Measurements from ENCODE around the gene UNC13D.
"Not testable (repeated sequence)": the region's sequence is repeated elsewhere in the genome, so short reads cannot be mapped to it uniquely, and the experiment has no call there.

UNC13D gene

GRCh38 chr17:75813081-75814020, 30.9 kb downstream of the UNC13D start:
- H3K36me3 ChIP-seq (replicated peaks): peaks cover 19% of the 10 kb centered on the region
- no peak for TF ChIP-seq CTCF (IDR thresholded peaks at IDR 0.05; ENCODE audit: low read depth, low read length, missing control alignments)

GRCh38 chr17:75812096-75813013, 31.8 kb downstream of the UNC13D start:
- peaks cover 12% of the 10 kb centered on the region for H3K36me3 ChIP-seq (replicated peaks)

More at GRCh38 chr17:75813081-75814020, 30.9 kb downstream of the UNC13D start:
- no peak for DNase-seq
- in situ Hi-C loops (cut with HindIII; ENCODE audit: low pct_ligation_motif_present, low sequenced_read_pairs): no loop called here
- no peak overlapping the region for H3K27ac ChIP-seq
- no peaks in the 10 kb centered on the region for H3K27me3 ChIP-seq (replicated peaks)
- H3K4me3 ChIP-seq (ENCODE audit: low read depth, low read length): no peak overlapping the region

DNA sequence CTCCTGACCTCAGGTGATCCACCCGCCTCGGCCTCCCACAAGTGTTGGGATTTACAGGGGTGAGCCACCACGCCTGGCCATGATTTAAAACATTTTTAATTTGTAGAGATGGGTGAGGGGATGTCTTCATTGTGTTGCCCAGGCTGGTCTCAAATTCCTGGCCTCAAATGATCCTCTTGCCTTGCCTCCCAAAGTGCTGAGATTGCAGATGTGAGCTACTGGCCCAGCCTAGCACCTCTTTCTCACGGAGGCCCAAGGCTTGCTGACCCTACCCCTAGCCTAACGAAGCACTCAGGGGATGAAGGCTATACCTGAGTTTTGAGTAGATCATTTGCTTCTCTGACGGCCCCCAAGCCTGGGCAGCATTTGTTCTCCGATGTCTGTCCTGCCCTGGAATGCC, 33.0 kb downstream of the UNC13D start:
- no peak for TF ChIP-seq CTCF (IDR thresholded peaks at IDR 0.05; ENCODE audit: low read depth, low read length, missing control alignments)
- Histone ChIP-seq H3K27ac (no peak overlapping the region), H3K36me3 (replicated peaks) (peaks cover 11% of the 10 kb centered on the region), H3K27me3 (replicated peaks) (no peaks in the 10 kb centered on the region), H3K4me3 (ENCODE audit: low read depth, low read length) (no peak overlapping the region)
- DNase-seq: no peak
- in situ Hi-C loops (cut with HindIII; ENCODE audit: low pct_ligation_motif_present, low sequenced_read_pairs): no loop called here

More at GRCh38 chr17:75812096-75813013, 31.8 kb downstream of the UNC13D start:
- TF ChIP-seq CTCF (IDR thresholded peaks at IDR 0.05; ENCODE audit: low read depth, low read length, missing control alignments): no peak
- no peak overlapping the region for H3K4me3 ChIP-seq (ENCODE audit: low read depth, low read length)
- in situ Hi-C loops (cut with HindIII; ENCODE audit: low pct_ligation_motif_present, low sequenced_read_pairs): no loop called here
- H3K27me3 ChIP-seq (replicated peaks): no peaks in the 10 kb centered on the region
- no peak for DNase-seq
- H3K27ac ChIP-seq: no peak overlapping the region

GRCh38 chr17:75810756-75811155, 33.4 kb downstream of the UNC13D start:
- H3K27ac ChIP-seq; H3K4me3 ChIP-seq (ENCODE audit: low read depth, low read length); H3K27me3 ChIP-seq (replicated peaks); in situ Hi-C loops (cut with HindIII; ENCODE audit: low pct_ligation_motif_present, low sequenced_read_pairs); DNase-seq: not testable (repeated sequence)
- H3K36me3 ChIP-seq (replicated peaks): peaks cover 11% of the 10 kb centered on the region

DNA sequence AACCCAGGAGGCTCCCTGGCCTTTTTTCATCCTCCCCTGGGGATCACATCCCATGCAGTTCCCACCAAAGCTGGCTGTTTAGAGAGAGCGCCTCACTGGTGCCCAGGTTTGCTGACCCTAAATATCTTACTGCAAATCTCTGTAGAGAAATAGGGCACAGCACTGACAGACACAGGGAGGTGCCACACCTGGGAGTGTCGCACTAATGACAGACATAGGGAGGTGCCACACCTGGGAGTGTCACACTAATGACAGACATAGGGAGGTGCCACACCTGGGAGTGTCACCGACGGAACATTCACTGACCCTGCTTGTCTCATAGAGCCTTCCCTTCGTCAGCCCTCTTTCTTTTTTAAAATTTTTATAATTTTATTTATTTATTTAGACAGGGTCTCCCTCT, 34.0 kb downstream of the UNC13D start:
- no peak for TF ChIP-seq CTCF (IDR thresholded peaks at IDR 0.05; ENCODE audit: low read depth, low read length, missing control alignments)

DNA sequence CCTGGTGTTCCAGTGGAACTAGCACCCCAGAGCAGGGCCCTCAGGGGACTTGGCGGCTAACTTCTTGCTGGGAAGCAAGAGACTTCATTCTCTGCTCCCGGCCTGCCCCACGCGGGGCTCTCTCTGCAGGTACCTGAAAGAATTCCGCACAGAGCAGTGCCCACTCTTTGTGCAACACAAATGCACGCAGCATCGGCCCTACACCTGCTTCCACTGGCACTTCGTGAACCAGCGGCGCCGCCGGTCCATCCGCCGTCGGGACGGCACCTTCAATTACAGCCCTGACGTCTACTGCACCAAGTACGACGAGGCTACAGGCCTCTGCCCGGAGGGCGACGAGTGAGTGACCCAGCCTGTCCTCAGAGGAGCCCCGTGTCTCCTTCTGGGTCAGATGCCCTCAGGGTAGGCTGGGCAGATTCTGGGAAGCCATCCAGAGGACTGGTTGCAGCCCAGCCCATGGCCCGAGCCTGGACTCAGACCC, 34.5 kb downstream of the UNC13D start:
- Histone ChIP-seq H3K4me3 (ENCODE audit: low read depth, low read length) (no peak overlapping the region), H3K27me3 (replicated peaks) (no peaks in the 10 kb centered on the region), H3K27ac (peak overlapping the region; percentile 19), H3K36me3 (replicated peaks) (peaks cover 11% of the 10 kb centered on the region)
- no peak for TF ChIP-seq CTCF (IDR thresholded peaks at IDR 0.05; ENCODE audit: low read depth, low read length, missing control alignments)
- no peak for DNase-seq
- in situ Hi-C loops (cut with HindIII; ENCODE audit: low pct_ligation_motif_present, low sequenced_read_pairs): no loop called here

More for the DNA sequence above, 34.0 kb downstream of the UNC13D start:
- no peak for DNase-seq
- no peak overlapping the region for H3K27ac ChIP-seq
- H3K36me3 ChIP-seq (replicated peaks): peaks cover 11% of the 10 kb centered on the region
- H3K4me3 ChIP-seq (ENCODE audit: low read depth, low read length): no peak overlapping the region
- no peaks in the 10 kb centered on the region for H3K27me3 ChIP-seq (replicated peaks)
- in situ Hi-C loops (cut with HindIII; ENCODE audit: low pct_ligation_motif_present, low sequenced_read_pairs): no loop called here

Measured in brain microvascular endothelial cell (primary cell).